Iris pigment epithelial cell (primary cell): ENCODE results near the gene TLK1.

Source experiments
- DNase-seq: peaks from one replicate; pipeline ENCODE4 v3.0.0-alpha.2; 2011; ENCODE audit warnings: low read depth

Gene TLK1

GRCh38 chr2:170999654-171000053 lies 161.0 kb downstream of the TLK1 start:
- no peak for DNase-seq

GRCh38 chr2:170997893-170998597 lies 162.6 kb downstream of the TLK1 start:
- no peak for DNase-seq

DNA sequence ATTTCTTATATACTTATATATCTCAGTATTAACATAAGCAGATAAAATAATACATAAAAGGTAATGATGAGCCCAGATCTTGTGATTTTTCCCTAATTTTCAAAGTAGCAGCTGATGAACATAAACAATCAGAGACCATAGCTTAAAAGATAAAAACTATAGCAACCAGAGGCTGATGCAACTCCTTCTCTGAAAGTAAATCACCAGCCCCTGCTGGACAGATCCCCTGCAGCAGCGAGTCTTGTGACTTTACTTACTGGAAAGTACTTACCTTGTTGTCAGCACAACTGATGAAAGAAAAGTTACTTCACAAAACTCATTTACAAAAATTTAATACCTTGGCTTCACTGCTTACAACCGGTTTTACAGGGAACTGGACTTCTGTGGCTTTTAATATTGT lies 164.4 kb downstream of the TLK1 start:
- peak; percentile 37 for DNase-seq

GRCh38 chr2:170991398-170992182 lies 169.1 kb downstream of the TLK1 start:
- DNase-seq = no peak

- DNase-seq = no peak
Measured at GRCh38 chr2:170986566-170987258, 174.0 kb downstream of the TLK1 start.

- DNase-seq = no peak
Measured at GRCh38 chr2:170985407-170985806, 175.3 kb downstream of the TLK1 start.

DNA sequence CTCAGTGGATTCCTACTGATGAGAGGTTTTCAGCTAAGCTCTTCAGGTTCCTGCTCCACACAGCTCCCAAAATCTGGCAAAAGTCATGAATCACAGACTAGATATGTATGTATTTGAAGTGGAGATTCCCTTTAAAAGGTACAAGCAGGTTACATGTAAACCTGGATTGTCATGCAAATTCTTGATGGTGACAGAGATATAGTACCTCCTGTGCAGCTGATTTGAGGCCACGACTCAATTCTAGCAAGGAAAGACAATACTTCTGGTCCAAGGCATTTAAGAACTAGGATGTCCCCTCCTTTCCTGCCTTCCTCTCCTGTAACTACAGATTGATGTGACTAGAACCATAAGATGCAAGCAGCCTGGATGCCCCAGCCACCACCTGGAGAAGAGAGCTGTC lies 176.6 kb downstream of the TLK1 start:
- DNase-seq = no peak

- no peak for DNase-seq
Measured at GRCh38 chr2:170975943-170976270, 184.8 kb downstream of the TLK1 start.

DNA sequence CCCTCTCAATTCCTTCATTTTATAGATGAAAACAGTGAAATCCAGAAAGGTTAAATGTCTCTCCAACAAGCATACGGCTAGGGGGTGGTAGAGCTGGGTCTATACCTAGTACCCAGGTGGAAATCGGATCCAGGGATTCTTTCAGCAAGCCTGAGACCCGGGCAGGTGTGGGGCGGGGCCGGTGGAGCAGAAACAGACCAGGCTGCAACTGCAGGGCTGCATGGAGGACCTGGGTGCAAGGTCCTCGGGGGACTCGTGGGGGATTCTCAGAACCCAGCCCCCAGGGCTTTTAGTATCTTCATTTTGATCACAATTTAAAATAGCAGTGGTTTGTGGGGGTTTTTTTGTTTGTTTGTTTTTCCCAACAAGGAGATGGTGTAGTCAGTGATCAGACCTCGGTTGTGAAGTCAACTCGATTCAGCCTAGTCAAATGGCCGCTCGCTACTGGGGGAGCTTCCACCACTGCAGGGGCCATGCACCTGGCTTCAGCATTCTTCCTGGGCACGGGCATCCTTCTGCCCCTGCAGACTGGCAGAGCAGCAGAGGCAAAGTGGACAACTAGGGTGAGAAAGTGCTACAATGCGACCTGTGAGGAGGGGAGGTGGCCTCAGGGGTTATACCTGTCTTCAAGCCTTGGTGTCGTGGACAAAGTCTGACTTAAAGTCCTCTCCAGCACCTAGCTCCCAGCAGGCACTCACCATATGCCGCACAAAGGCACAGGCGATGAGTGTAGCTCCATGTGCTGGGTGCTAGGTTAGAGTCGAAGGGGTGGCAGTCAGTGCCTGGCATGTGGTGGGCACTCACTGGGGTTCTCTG lies 185.4 kb downstream of the TLK1 start:
- DNase-seq = no peak

DNA sequence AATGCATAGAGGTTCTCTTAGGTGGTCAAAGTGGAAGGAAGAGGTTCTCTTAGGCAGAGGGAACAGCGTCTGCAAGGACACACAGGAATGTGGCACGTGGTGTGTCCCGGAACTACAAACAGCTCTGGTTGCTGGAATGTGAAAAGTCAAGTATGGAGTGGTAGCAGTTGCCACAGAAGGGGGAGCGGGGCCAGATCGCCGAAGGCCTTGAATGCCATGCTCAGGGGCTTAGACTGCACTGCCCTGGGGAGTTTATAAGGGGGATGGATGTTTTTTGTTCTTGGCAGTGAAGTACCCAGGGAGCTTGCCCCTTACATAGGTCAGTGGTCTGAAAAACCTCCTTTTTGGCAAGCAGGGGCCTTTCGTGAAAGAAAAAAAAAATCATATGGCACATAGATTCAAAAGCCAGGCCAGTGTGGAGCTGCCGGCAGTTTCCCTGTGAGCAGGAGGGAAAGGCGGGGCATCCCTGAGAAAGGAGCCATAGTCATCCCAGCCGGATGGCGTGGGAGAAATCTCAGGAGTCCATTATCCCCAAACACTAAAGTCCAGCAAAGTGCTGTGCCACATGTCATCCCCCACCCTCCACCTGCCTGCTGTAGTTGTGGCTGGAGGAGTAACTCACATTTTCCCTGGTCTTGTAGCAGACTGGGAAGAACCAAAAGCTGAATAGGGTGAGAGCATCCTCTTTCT lies 186.2 kb downstream of the TLK1 start:
- DNase-seq = no peak

- peak; percentile 69 for DNase-seq
Measured at GRCh38 chr2:170973492-170974303, 187.0 kb downstream of the TLK1 start.

DNA sequence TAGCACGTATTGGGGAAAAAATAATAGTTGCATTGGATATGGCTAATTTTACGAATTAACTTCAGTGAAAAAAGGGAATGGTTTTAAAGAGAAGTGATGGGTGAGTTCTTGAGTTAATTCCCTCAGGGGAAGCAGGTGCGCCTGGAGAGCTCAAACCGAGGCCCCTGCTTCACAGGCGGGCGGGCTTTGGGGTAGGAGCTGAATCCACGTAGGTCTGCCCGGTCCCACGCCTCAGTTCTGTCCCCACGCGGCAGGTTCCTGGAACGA lies 187.5 kb downstream of the TLK1 start:
- DNase-seq = no peak

GRCh38 chr2:170972296-170973224 lies 188.1 kb downstream of the TLK1 start:
- DNase-seq = no peak

GRCh38 chr2:170971071-170971470 lies 189.6 kb downstream of the TLK1 start:
- no peak for DNase-seq

- DNase-seq = no peak
Measured at GRCh38 chr2:170969872-170970496, 190.7 kb downstream of the TLK1 start.

GRCh38 chr2:170969030-170969429 lies 191.7 kb downstream of the TLK1 start:
- DNase-seq = no peak

GRCh38 chr2:170968205-170969003 lies 192.3 kb downstream of the TLK1 start:
- DNase-seq = no peak

DNA sequence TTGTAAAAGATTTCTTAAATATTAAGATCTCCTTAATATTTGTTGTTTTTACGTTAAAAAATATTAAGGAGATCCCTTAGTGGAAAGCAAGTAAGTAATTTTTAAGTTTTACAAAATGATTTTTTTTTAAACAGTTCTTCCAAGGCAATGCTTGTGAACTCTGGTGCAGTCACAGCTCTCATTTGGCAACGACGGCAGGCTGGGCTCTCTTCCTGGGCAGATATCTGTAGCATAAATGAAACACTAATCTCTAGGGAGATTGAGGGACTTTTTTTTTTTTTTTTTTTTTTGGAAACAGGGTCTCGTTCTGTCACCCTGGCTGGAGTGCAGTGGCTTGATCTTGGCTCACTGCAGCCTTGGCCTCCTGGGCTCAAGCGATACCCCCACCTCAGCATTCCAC lies 193.1 kb downstream of the TLK1 start:
- no peak for DNase-seq
